ENCODE measurements around the gene TMEM87A.

GRCh38 chr15:42240823-42241222 lies 32.4 kb downstream of the TMEM87A start:
- no peak for TF ChIP-seq CTCF (IDR thresholded peaks at IDR 0.05)
- no peak for TF ChIP-seq POLR2A (IDR thresholded peaks at IDR 0.05)
- TF ChIP-seq POLR2AphosphoS5 (IDR thresholded peaks at IDR 0.05), result no peak
